Chondrocyte (in vitro differentiated cells): ENCODE results near the gene NTSR1. TPM values are rescaled to one million over a fixed set of nuclear protein-coding genes. Genes with fewer than 3 reads are reported as not detected.

Experiments used
- DNase-seq: peaks from one replicate; pipeline ENCODE4 v3.0.0; 2021; ENCODE audit warnings: mixed read lengths, low spot score
- H3K27ac Mint-ChIP-seq: one replicate; pipeline ENCODE4 v1.8.0; 2021; ENCODE audit warnings: mild to moderate bottlenecking, moderate library complexity, mixed read lengths; ENCODE audit not compliant: unreplicated experiment
- H3K27me3 Mint-ChIP-seq: 2 replicates; pipeline ENCODE4 v1.8.0; 2021; ENCODE audit warnings: low read depth, mixed read lengths
- H3K36me3 Mint-ChIP-seq: 2 replicates; pipeline ENCODE4 v1.8.0; 2021; ENCODE audit warnings: low read depth, mixed read lengths
- H3K4me1 Mint-ChIP-seq: 2 replicates; pipeline ENCODE4 v1.8.0; 2021; ENCODE audit warnings: low read depth, mild to moderate bottlenecking, mixed read lengths
- H3K4me3 Mint-ChIP-seq: one replicate; pipeline ENCODE4 v1.8.0; 2021; ENCODE audit warnings: mild to moderate bottlenecking, moderate library complexity, mixed read lengths; ENCODE audit not compliant: unreplicated experiment
- H3K9me3 Mint-ChIP-seq: 2 replicates; pipeline ENCODE4 v1.8.0; 2021; ENCODE audit warnings: low read depth, mixed read lengths
- total RNA-seq: library from RNA; stranded (reverse); gene quantifications from 3 replicates; pipeline ENCODE4 v1.2.1, GENCODE V29; 2021
- TF ChIP-seq, protein P1 (sequence below): fragments of 200-600 bp; sonication (generic); IDR thresholded peaks from 2 replicates; pipeline ENCODE4 v1.5.0; 2021; ENCODE audit warnings: antibody characterized with exemption, mild to moderate bottlenecking, moderate library complexity

NTSR1 gene
- total RNA-seq, 1 donor from 2014 or later, result not detected

DNA sequence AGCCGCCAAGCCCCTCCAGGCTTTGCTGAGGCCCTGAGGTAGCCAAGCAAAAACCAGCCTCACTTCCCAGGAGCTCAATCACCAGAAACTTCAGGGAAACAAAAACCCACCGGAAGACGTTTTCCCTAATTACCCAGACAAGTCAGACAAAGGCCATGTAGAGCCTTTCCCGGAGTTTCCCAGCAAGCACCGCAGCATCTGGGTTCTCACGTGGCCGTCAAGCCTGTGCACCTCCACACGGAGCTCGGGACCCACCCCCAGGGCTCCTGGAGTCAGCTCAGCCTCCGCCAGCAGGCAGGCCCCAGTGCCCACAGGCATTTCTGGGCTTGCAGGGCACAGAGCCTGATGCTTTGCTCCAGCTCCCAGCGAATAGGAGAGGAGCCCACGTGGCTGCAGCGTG, 77.5 kb downstream of the NTSR1 start:
- H3K36me3 Mint-ChIP-seq, result no peaks in the 10 kb centered on the region
- H3K27ac Mint-ChIP-seq, result no peak overlapping the region
- H3K4me1 Mint-ChIP-seq, result peaks cover 1% of the 10 kb centered on the region
- TF ChIP-seq, protein P1, sequence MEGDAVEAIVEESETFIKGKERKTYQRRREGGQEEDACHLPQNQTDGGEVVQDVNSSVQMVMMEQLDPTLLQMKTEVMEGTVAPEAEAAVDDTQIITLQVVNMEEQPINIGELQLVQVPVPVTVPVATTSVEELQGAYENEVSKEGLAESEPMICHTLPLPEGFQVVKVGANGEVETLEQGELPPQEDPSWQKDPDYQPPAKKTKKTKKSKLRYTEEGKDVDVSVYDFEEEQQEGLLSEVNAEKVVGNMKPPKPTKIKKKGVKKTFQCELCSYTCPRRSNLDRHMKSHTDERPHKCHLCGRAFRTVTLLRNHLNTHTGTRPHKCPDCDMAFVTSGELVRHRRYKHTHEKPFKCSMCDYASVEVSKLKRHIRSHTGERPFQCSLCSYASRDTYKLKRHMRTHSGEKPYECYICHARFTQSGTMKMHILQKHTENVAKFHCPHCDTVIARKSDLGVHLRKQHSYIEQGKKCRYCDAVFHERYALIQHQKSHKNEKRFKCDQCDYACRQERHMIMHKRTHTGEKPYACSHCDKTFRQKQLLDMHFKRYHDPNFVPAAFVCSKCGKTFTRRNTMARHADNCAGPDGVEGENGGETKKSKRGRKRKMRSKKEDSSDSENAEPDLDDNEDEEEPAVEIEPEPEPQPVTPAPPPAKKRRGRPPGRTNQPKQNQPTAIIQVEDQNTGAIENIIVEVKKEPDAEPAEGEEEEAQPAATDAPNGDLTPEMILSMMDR, result no peak
- DNase-seq, result no peak
- no peaks in the 10 kb centered on the region for H3K9me3 Mint-ChIP-seq
- H3K27me3 Mint-ChIP-seq, result peaks cover 2% of the 10 kb centered on the region
- H3K4me3 Mint-ChIP-seq, result no peak overlapping the region

DNA sequence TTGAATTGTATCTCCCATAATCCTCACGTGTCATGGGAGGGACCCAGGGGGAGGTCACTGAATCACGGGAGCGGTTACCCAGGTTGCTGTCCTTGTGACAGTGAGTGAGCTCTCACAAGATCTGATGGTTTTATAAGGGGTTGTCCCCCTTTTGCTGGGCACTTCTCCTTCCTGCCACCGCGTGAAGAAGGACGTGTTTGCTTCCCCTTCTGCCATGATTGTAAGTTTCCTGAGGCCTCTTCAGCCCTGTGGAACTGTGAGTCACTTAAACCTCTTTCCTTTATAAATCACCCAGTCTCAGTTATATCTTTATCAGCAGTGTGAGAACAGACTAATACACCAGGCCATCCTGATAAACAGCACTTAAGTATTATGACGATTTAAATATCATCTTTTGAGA, 78.7 kb downstream of the NTSR1 start:
- peaks cover 13% of the 10 kb centered on the region for H3K4me1 Mint-ChIP-seq
- no peak overlapping the region for H3K27ac Mint-ChIP-seq
- no peak for DNase-seq
- H3K36me3 Mint-ChIP-seq, result no peaks in the 10 kb centered on the region
- TF ChIP-seq, protein P1, result no peak
- peaks cover 2% of the 10 kb centered on the region for H3K27me3 Mint-ChIP-seq
- no peak overlapping the region for H3K4me3 Mint-ChIP-seq
- no peaks in the 10 kb centered on the region for H3K9me3 Mint-ChIP-seq

- TF ChIP-seq, protein P1, result no peak
- DNase-seq, result no peak
- Mint-ChIP-seq H3K4me1 (peaks cover 18% of the 10 kb centered on the region), H3K36me3 (no peaks in the 10 kb centered on the region), H3K27ac (no peak overlapping the region), H3K9me3 (no peaks in the 10 kb centered on the region), H3K4me3 (no peak overlapping the region), H3K27me3 (peaks cover 2% of the 10 kb centered on the region)
These were observed 79.2 kb downstream of the NTSR1 start for GRCh38 chr20:62787866-62788265.

- H3K4me1 Mint-ChIP-seq, result peaks cover 19% of the 10 kb centered on the region
- H3K27ac Mint-ChIP-seq, result no peak overlapping the region
These were observed 80.0 kb downstream of the NTSR1 start for GRCh38 chr20:62788607-62789006.

DNA sequence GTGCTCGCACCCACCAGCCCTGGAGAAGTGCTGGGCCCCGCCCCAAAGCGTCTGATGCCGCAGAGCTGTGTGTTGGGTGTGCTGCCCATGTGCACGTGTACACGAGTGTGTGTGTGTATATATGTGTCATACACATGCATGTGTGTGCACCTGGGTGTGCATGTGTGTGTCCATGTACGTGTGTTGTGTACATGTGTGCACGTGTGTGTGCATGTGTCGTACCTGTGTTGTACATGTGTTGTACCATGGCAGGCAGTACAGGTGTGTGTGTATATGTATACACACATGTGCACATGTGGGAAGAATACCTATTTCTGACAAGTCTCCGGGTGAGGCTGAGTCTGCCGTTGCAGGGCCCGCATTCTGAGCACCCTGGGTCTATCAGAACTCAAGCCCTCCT, 81.4 kb downstream of the NTSR1 start:
- Mint-ChIP-seq H3K9me3 (no peaks in the 10 kb centered on the region), H3K4me1 (peaks cover 25% of the 10 kb centered on the region), H3K4me3 (no peak overlapping the region), H3K36me3 (no peaks in the 10 kb centered on the region), H3K27ac (no peak overlapping the region), H3K27me3 (peaks cover 2% of the 10 kb centered on the region)
- TF ChIP-seq, protein P1, result no peak
- no peak for DNase-seq

More at GRCh38 chr20:62788607-62789006, 80.0 kb downstream of the NTSR1 start:
- Mint-ChIP-seq H3K36me3 (no peaks in the 10 kb centered on the region), H3K27me3 (peaks cover 2% of the 10 kb centered on the region), H3K9me3 (no peaks in the 10 kb centered on the region), H3K4me3 (no peak overlapping the region)
- DNase-seq, result no peak
- TF ChIP-seq, protein P1, result no peak
